ENCODE data around the gene MTMR6.

DNA sequence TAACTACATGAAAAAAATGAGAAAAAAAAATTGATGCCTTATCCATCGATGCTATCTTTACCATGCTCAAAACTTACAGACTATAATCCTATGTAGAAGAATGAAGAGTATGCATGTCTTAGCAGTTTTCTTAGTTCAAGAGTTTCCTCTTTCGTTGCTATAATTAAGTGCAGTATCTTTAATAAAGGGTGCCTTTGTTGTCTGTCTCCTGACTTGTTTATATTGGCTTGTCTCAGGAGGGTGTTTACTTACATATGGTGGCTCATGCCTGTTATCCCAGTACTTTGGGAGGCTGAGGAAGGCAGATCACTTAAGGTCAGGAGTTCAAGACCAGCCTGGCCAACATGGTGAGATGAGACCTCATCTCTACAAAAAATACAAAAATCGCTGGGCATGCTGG is 44.3 kb downstream of the MTMR6 start:
- TF ChIP-seq MYC (IDR thresholded peaks at IDR 0.05; ENCODE audit: low read depth, low read length), result no peak
- no peak for TF ChIP-seq CTCF (IDR thresholded peaks at IDR 0.05; ENCODE audit: low read depth, low read length)
- TF ChIP-seq MAX (IDR thresholded peaks at IDR 0.05; ENCODE audit: low read depth, low read length), result no peak
